H1 (cell line): ENCODE measurements around the gene KIF5C. TPM values are rescaled to one million over a fixed set of nuclear protein-coding genes. Genes with fewer than 3 reads are reported as not detected.

ENCODE experiments used
- ASH2L ChIP-seq: fragments of 200-600, 300-600 bp; sonication (generic); IDR thresholded peaks from one replicate; pipeline ENCODE4 v1.7.1; 2017; ENCODE audit warnings: low read length
- BCL11A ChIP-seq, 2 experiments: IDR thresholded peaks; one replicate each; pipeline ENCODE4 v1.6.1; 2011; ENCODE audit warnings: low read depth in 2 of 2, low read length in 2 of 2, mild to moderate bottlenecking in 2 of 2
- CHD7 ChIP-seq: fragments of 300-600 bp; sonication (generic); IDR thresholded peaks from 2 replicates; pipeline ENCODE4 v1.7.1; 2012; ENCODE audit warnings: low read length, moderate library complexity, mild to moderate bottlenecking, inconsistent platforms; ENCODE audit not compliant: insufficient replicate concordance
- RBBP5 ChIP-seq: IDR thresholded peaks from 2 replicates; pipeline ENCODE4 v1.7.1; 2012; ENCODE audit warnings: low read depth, mild to moderate bottlenecking, inconsistent platforms, low read length, moderate library complexity, borderline replicate concordance
- SAP30 ChIP-seq: fragments of 300-600 bp; sonication (generic); IDR thresholded peaks from 2 replicates; pipeline ENCODE4 v1.7.1; 2012; ENCODE audit warnings: low read length, moderate library complexity, mild to moderate bottlenecking, inconsistent platforms; ENCODE audit not compliant: insufficient read depth, insufficient replicate concordance
- SIRT6 ChIP-seq: IDR thresholded peaks from one replicate; pipeline ENCODE4 v1.7.1; 2012; ENCODE audit warnings: low read length, inconsistent platforms
- polyA plus RNA-seq, 7 experiments: library from polyadenylated mRNA; depleted of rRNA in 3 of 7; stranded (reverse) in 5 of 7; unstranded in 2 of 7; fragments of >200 nt in 5 of 7; fragments of 200-250 nt in 2 of 7; gene quantifications; 1 replicate in 5 of 7; 2 replicates in 1 of 7; 4 replicates in 1 of 7; pipeline versions ENCODE4 v1.2.1 to v1.2.3, GENCODE V29; 2011 to 2013; ENCODE audit warnings: missing spikeins in 2 of 7, mixed read lengths in 2 of 7
- total RNA-seq: library from RNA; stranded (reverse); fragmentation: NEBNext Ultra II Directional; extraction: Animal tissue kit (Norgen Biotek cat#: 25700); gene quantifications from 2 replicates; pipeline ENCODE4 v1.2.1, GENCODE V29; 2021

Gene KIF5C
- total and polyA plus RNA-seq, 2 of the 8 experiments (the other 6 are each of a cell fraction or from before 2014, with no cell fraction given): 16.3 to 66.4 TPM

- TF ChIP-seq SAP30: no peak
- no peak for TF ChIP-seq RBBP5
- TF ChIP-seq BCL11A (IDR thresholded peaks at IDR 0.05; ENCODE audit: low read depth in 2 of 2, low read length in 2 of 2): no peak
- TF ChIP-seq SIRT6: no peak
- TF ChIP-seq ASH2L: no peak
- no peak for TF ChIP-seq CHD7
Measured at GRCh38 chr2:148979919-148980277, 104.9 kb downstream of the KIF5C start (continued).
